Natural killer cell (primary cell): ENCODE measurements around the gene RASGRF1. TPM values are rescaled to one million over a fixed set of nuclear protein-coding genes. Genes with fewer than 3 reads are reported as not detected.

ENCODE experiments used
- ATAC-seq, 3 donors: fragments of 150-1000 bp in 2 of 3; fragments of 200-7000 bp in 1 of 3; cut with Tn5 transposase; 1 replicate in 1 of 3; 2 replicates in 2 of 3; pipeline ENCODE4 v1.10.0; 2021; ENCODE audit warnings: mild to moderate bottlenecking in 2 of 3, moderate library complexity in 2 of 3
- DNase-seq, 2 donors: peaks; one replicate each; pipeline versions ENCODE4 v3.0.0 to v3.0.0-alpha.2; 2013 to 2021; ENCODE audit warnings: mixed read lengths in 1 of 2
- H3K27ac ChIP-seq: one replicate; pipeline ENCODE4 v1.5.1; 2013; ENCODE audit warnings: mild to moderate bottlenecking, low read length
- H3K27me3 ChIP-seq: one replicate; pipeline ENCODE4 v1.6.1; 2013; ENCODE audit warnings: low read length; ENCODE audit not compliant: control insufficient read depth, insufficient read depth
- H3K36me3 ChIP-seq: one replicate; pipeline ENCODE4 v1.6.1; 2013; ENCODE audit warnings: low read length; ENCODE audit not compliant: control insufficient read depth, insufficient read depth
- H3K4me1 ChIP-seq: one replicate; pipeline ENCODE4 v1.6.1; 2013; ENCODE audit warnings: low read length; ENCODE audit not compliant: control insufficient read depth, insufficient read depth
- H3K4me3 ChIP-seq: one replicate; pipeline ENCODE4 v1.5.1; 2013; ENCODE audit warnings: low read length
- H3K9me3 ChIP-seq: one replicate; pipeline ENCODE4 v1.6.1; 2013; ENCODE audit warnings: low read length; ENCODE audit not compliant: control insufficient read depth, insufficient read depth
- H3K27ac Mint-ChIP-seq, 2 donors: one replicate each; pipeline ENCODE4 v1.8.0; 2022; ENCODE audit warnings: mild to moderate bottlenecking in 2 of 2, mixed read lengths in 2 of 2, moderate library complexity in 1 of 2
- H3K27me3 Mint-ChIP-seq, 2 donors: one replicate each; pipeline ENCODE4 v1.8.0; 2022; ENCODE audit warnings: low read depth in 2 of 2, mixed read lengths in 2 of 2
- H3K36me3 Mint-ChIP-seq: one replicate; pipeline ENCODE4 v1.8.0; 2022; ENCODE audit warnings: mixed read lengths
- H3K4me1 Mint-ChIP-seq, 2 donors: one replicate each; pipeline ENCODE4 v1.8.0; 2022; ENCODE audit warnings: mixed read lengths in 2 of 2
- H3K4me3 Mint-ChIP-seq: one replicate; pipeline ENCODE4 v1.8.0; 2022; ENCODE audit warnings: mild to moderate bottlenecking, moderate library complexity, mixed read lengths
- H3K9me3 Mint-ChIP-seq, 2 donors: one replicate each; pipeline ENCODE4 v1.8.0; 2022; ENCODE audit warnings: mixed read lengths in 2 of 2
- CTCF ChIP-seq: fragments of 200-600 bp; IDR thresholded peaks from one replicate; pipeline ENCODE4 v1.8.0; 2022; ENCODE audit warnings: antibody characterized with exemption
- WGBS: methylation state at CpG from one replicate; pipeline ENCODE4 v1.1.7; 2013; ENCODE audit warnings: missing lambda C conversion rate; ENCODE audit not compliant: insufficient coverage; 5-methylcytosine and 5-hydroxymethylcytosine counted together
- intact Hi-C: fragments of 100-400 bp; cut with micrococcal nuclease; formaldehyde crosslinking; loops from one replicate; pipeline ENCODE4 v1.14.2; 2022
- total RNA-seq, 4 donors: library from RNA; stranded (reverse); fragments of 120-200 nt in 1 of 4; gene quantifications; one replicate each; pipeline versions ENCODE4 v1.2.3 to v1.2.4, GENCODE V29; 2013 to 2022

RASGRF1 gene
- total RNA-seq, 3 donors from 2014 or later (not counting 1 experiment from before 2014, with no cell fraction given), result not detected

- H3K9me3 Mint-ChIP-seq, result no peaks in the 10 kb centered on the region
- H3K27me3 Mint-ChIP-seq, result peaks cover 0 to 3% of the 10 kb centered on the region in 2 donors
- DNase-seq (no peak), ATAC-seq (peak in 1 of 3 donors; percentile 18)
- Histone ChIP-seq H3K4me3 (no peak overlapping the region), H3K27me3 (no peaks in the 10 kb centered on the region), H3K4me1 (peaks cover 23% of the 10 kb centered on the region), H3K36me3 (no peaks in the 10 kb centered on the region), H3K27ac (no peak overlapping the region), H3K9me3 (no peaks in the 10 kb centered on the region)
- no peaks in the 10 kb centered on the region for H3K4me1 Mint-ChIP-seq
- TF ChIP-seq CTCF, result no peak
- 26% methylated on average over 5 of the region's 6 CpGs for WGBS
- no peak overlapping the region for H3K4me3 Mint-ChIP-seq
- intact Hi-C loops, result no loop called here
- no peak overlapping the region for H3K27ac Mint-ChIP-seq
- no peaks in the 10 kb centered on the region for H3K36me3 Mint-ChIP-seq
Observed at GRCh38 chr15:79004336-79004735, 86.2 kb downstream of the RASGRF1 start.

- no peak for TF ChIP-seq CTCF
- H3K27ac ChIP-seq, result no peak overlapping the region
- WGBS, result 92% methylated on average over 24 of the region's 24 CpGs
- no peak overlapping the region for H3K4me3 ChIP-seq
- ATAC-seq (no peak), DNase-seq (no peak)
- H3K4me3 Mint-ChIP-seq, result no peak overlapping the region
- H3K27ac Mint-ChIP-seq, result no peak overlapping the region
- no peaks in the 10 kb centered on the region for H3K9me3 ChIP-seq
- no peaks in the 10 kb centered on the region for H3K9me3 Mint-ChIP-seq
- H3K27me3 Mint-ChIP-seq, result peaks cover 0 to 3% of the 10 kb centered on the region in 2 donors
- H3K27me3 ChIP-seq, result no peaks in the 10 kb centered on the region
- H3K36me3 ChIP-seq, result no peaks in the 10 kb centered on the region
- no peaks in the 10 kb centered on the region for H3K4me1 Mint-ChIP-seq
- H3K36me3 Mint-ChIP-seq, result no peaks in the 10 kb centered on the region
- peaks cover 18% of the 10 kb centered on the region for H3K4me1 ChIP-seq
- intact Hi-C loops, result no loop called here
Observed at GRCh38 chr15:79003896-79004295, 86.7 kb downstream of the RASGRF1 start.

- Mint-ChIP-seq H3K9me3 (no peaks in the 10 kb centered on the region), H3K4me1 (no peaks in the 10 kb centered on the region), H3K27me3 (peaks cover 0 to 3% of the 10 kb centered on the region in 2 donors), H3K36me3 (no peaks in the 10 kb centered on the region), H3K27ac (no peak overlapping the region), H3K4me3 (no peak overlapping the region)
- peaks cover 18% of the 10 kb centered on the region for H3K4me1 ChIP-seq
- no peak for TF ChIP-seq CTCF
- no peaks in the 10 kb centered on the region for H3K36me3 ChIP-seq
- no peak for DNase-seq
- 88% methylated on average over 9 of the region's 9 CpGs for WGBS
- no peak for ATAC-seq
- H3K27me3 ChIP-seq, result no peaks in the 10 kb centered on the region
- H3K27ac ChIP-seq, result no peak overlapping the region
- no peak overlapping the region for H3K4me3 ChIP-seq
- intact Hi-C loops, result no loop called here
- H3K9me3 ChIP-seq, result no peaks in the 10 kb centered on the region
Observed at GRCh38 chr15:79003301-79003700, 87.3 kb downstream of the RASGRF1 start.

GRCh38 chr15:79002581-79002980 lies 88.0 kb downstream of the RASGRF1 start:
- no peaks in the 10 kb centered on the region for H3K36me3 Mint-ChIP-seq
- H3K4me1 ChIP-seq, result peaks cover 18% of the 10 kb centered on the region
- H3K27me3 ChIP-seq, result no peaks in the 10 kb centered on the region
- intact Hi-C loops, result no loop called here
- no peaks in the 10 kb centered on the region for H3K9me3 ChIP-seq
- no peak for DNase-seq
- no peak overlapping the region for H3K27ac Mint-ChIP-seq
- H3K4me1 Mint-ChIP-seq, result no peaks in the 10 kb centered on the region
- no peak overlapping the region for H3K4me3 ChIP-seq
- no peak overlapping the region for H3K4me3 Mint-ChIP-seq
- H3K9me3 Mint-ChIP-seq, result no peaks in the 10 kb centered on the region
- H3K36me3 ChIP-seq, result no peaks in the 10 kb centered on the region
- no peak for TF ChIP-seq CTCF
- 92% methylated on average over 9 of the region's 9 CpGs for WGBS
- H3K27me3 Mint-ChIP-seq, result peaks cover 0 to 3% of the 10 kb centered on the region in 2 donors
- ATAC-seq, result no peak
- no peak overlapping the region for H3K27ac ChIP-seq
